ENCODE results near the gene KCNQ1.

Gene KCNQ1

GRCh38 chr11:2584812-2585565 lies 140.2 kb downstream of the KCNQ1 start:
- DNase-seq = no peak

GRCh38 chr11:2585566-2586086 lies 140.8 kb downstream of the KCNQ1 start:
- peak in 1 of 2 donors; percentile 10 for DNase-seq

GRCh38 chr11:2586087-2586792 lies 141.4 kb downstream of the KCNQ1 start:
- DNase-seq = peak in 1 of 2 donors; percentile 8

- peak in 1 of 2 donors; percentile 9 for DNase-seq
Observed at GRCh38 chr11:2586793-2587131, 142.0 kb downstream of the KCNQ1 start.

GRCh38 chr11:2587132-2587930 lies 142.5 kb downstream of the KCNQ1 start:
- DNase-seq = peak in 1 of 2 donors; percentile 8

GRCh38 chr11:2587976-2588748 lies 143.4 kb downstream of the KCNQ1 start:
- DNase-seq = peak in 1 of 2 donors; percentile 10

- peak in 1 of 2 donors; percentile 8 for DNase-seq
Observed at GRCh38 chr11:2588809-2589537, 144.2 kb downstream of the KCNQ1 start.

GRCh38 chr11:2589538-2589934 lies 144.7 kb downstream of the KCNQ1 start:
- no peak for DNase-seq

GRCh38 chr11:2590131-2590964 lies 145.5 kb downstream of the KCNQ1 start:
- no peak for DNase-seq

- peak in 1 of 2 donors; percentile 7 for DNase-seq
Observed at GRCh38 chr11:2590965-2591754, 146.4 kb downstream of the KCNQ1 start.

GRCh38 chr11:2591805-2592204 lies 147.0 kb downstream of the KCNQ1 start:
- DNase-seq = no peak

- DNase-seq = peak in 1 of 2 donors; percentile 8
Observed at GRCh38 chr11:2592559-2593392, 148.0 kb downstream of the KCNQ1 start.

- DNase-seq = no peak
Observed at GRCh38 chr11:2593393-2593950, 148.7 kb downstream of the KCNQ1 start.

GRCh38 chr11:2594267-2594666 lies 149.5 kb downstream of the KCNQ1 start:
- DNase-seq = no peak

GRCh38 chr11:2595204-2595603 lies 150.4 kb downstream of the KCNQ1 start:
- no peak for DNase-seq

GRCh38 chr11:2599561-2600189 lies 154.9 kb downstream of the KCNQ1 start:
- DNase-seq = no peak

GRCh38 chr11:2609345-2609744 lies 164.5 kb downstream of the KCNQ1 start:
- DNase-seq = no peak

Measured in CD4-positive, alpha-beta T cell treated with Interleukin-4 for 1 hour (primary cell).